NCI-H2081 treated with DMSO at 0.1 percent for 48 hours (cell line): Measurements from ENCODE around the gene SHPK.

Source experiments
- DNase-seq: peaks from one replicate; lab custom pipeline; 2025; lab: John Stamatoyannopoulos, UW

SHPK gene

DNA sequence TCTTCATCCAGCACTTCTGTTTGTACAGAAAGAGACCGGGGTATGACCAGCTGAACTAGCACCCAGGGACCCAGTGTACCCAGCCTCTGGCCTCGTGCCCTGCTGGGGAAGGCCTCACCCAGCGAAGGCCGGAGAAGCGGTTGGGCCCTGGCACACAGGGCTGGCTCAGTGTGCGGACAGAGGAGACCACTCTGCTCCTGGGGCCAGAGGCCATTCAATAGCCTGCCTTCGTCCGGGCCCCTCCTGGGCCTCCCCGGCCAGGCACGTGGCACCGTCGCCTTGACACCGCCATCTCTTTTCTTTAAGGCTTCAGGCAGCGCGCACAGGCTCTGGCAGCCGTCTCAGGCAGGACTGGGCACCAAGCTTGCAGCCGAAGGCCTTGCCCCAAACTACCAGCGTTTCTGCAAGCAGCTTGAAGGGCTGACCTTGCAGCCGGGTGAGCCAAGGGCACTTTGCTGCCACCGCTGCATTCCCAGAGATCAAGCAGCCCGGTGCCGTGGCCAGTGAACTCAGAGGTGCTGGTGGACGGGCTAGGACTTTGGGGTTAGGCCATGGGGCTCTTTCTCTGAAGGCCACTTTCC is 24.4 kb upstream of the SHPK start:
- DNase-seq: no peak

DNA sequence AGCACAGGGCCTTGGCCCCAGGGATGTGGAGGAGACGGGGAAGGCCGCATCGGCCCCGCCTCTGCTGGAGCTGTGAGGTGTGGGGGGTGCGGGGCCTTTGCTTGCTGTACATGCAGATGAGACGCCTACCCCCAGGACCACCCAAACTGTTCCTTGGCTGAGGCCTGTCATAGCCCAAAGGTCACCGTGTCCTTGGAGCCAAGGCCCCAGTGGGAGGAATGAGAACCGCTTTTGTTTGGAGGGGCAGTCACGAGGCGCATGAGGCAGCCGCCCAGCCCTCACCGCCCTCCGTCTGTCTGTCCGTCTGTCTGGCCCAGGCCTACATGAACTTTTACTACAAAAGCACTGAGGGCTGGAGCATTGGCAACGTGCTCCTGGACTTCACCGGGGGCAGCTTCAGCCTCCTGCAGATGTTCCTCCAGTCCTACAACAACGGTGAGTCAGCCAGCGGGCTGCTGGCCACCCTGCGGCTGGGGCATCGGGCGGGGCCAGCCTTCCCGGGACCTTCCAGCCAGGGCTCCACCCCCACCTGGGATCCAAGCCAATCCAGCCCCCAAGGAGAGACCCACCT is 23.6 kb upstream of the SHPK start:
- no peak for DNase-seq

DNA sequence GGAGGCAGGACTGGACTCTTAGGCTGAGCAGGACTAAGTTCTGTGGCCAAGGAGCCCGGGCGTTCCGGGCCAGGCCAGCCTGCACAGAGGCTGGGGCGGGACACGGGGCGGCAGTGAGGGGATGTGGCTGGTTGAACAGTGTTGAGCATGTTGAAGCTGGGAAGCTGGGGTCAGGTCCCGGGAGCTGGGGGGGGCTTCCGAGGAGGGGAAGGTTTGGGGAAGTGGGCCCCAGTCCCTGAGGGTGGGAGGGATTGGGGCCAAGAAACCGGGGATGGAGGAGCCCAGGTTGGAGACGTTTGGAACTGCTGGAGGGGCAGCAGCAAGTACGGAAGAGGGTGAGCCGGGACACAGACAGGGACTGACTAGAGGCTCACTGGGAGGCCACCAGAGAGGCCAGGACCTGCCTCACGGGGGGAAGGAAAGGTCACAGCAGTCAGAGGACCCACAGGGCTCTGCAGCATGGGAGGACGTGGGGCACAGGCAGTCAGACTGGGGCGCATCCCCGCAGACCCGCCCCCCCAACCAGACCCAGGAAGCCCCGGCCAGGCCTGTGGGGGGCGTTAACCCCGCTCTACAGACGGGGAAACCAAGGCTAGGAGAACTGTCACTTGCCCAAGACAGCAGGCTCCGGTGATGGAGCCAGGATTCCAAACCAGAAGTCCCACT is 22.9 kb upstream of the SHPK start:
- no peak for DNase-seq

DNA sequence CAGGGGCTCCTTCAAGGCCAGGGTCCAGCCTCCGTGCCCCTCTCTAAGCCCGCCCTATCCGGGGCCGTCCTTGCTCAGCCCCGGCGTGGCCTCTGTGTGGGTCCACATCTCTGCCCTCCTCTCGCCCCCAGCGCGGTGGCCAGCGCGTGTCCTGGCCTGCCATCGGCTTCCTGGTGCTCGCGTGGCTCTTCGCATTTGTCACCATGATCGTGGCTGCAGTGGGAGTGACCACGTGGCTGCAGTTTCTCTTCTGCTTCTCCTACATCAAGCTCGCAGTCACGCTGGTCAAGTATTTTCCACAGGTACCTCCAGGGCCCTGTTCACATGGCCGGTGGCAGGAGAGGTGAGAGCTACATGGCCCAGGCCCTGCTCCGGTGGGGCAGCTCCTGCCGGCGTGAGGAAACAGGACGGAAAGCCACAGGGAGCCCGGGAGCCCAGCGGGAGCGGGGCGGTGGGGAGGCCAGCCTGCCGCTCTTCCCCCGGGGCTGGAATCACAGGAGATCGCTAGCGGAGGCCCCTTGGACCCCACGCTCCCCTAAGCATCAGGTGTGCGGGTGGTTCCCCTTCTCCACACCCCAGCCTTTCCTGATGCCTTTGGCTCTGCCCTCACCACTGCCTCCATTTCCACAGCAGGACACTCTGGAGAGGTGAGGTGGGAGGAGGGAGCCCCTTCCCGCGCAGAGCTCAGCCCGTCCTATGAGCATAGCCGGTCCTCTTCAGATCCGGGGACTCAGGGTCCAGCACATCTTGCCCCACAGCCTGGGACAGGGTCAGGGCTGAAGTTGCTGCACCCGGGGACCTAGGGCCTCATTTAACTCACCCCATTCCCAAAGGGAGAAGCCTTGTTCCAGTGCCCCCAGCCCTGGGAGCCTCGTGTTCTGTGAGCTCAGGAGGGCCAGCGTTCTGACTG is 22.1 kb upstream of the SHPK start:
- no peak for DNase-seq

DNA sequence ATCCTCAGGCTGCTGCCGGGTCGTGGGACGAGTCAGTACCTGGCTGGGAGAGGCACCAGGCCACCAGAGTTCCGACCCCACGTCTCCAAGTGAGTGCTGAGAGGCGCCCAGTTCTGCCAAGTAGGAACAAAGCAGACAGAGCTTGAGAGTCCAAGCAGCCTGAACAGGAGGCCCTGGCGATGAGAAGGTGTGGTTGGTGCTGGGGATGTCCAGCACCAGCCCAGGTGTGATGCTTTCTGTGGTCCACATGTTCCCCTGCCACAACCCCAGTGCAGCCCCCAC is 21.5 kb upstream of the SHPK start:
- no peak for DNase-seq

DNA sequence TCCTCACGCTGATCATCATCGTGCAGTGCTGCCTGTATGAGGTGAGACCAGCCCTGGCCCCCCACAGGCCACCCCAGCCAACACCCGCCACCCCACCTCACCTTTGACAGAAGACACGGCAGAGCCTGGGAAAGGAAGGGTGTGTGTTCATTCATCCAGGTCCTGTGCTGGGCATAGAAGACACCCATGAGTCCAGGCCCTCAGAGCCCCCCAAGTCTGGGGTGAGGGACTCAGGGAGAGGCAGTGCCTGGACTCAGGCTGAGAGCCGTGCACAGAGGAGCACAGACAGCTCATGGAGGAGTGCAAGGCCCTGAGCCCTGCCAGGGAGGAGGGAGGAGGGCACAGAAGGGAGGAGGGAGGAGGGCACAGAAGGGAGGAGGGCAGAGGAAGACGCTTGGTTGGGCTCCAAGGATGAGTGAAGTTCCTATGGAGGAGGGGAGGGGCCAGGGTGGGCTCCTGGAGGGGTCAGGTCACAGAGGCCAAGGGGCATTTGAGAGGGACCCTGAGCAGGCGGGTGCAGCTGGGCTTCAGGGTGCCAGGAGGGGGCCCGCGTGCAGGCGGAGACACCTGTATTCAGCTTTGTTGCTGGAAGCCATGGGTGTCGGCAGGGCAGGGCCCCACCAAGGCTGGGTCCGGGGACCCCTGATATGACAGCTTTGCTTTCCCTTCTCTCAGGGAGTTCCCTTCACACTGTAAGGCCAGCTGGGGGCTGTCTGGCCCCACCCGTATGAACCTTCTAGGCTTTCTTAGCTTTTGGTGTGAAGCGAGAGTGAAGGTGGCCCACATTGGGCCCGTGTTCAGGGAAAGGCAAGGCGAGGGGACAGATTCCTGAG is 20.9 kb upstream of the SHPK start:
- DNase-seq: no peak

DNA sequence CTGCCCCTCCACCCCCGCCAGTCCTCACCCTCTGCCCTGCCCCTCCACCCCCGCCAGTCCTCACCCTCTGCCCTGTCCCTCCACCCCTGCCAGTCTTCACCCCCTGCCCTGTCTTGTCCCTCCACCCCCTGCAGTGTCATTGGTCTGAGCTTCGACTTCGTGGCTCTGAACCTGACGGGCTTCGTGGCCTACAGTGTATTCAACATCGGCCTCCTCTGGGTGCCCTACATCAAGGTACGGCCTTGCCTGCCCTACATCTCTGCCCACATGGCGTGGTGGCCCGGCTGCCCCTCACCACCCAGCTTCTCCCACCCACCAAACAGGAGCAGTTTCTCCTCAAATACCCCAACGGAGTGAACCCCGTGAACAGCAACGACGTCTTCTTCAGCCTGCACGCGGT is 20.3 kb upstream of the SHPK start:
- no peak for DNase-seq

DNA sequence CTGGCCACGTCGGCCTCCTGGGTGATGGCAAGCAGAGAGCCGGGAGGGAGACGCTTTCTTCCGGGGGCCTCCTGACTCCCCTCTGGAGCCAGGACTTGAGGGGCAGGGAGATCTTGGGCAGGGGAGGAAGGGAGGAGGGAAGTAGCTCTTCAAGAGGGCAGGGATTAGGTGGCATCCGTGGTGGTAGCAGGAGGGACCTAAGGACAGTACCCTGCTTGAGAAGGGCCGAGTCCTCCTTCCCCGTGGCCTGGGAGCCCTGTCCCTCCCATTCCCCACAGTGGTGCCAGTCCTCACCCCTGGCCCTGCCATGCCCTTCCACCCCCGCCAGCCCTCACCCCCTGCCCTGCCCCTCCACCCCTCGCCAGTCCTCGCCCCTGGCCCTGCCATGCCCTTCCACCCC is 19.7 kb upstream of the SHPK start:
- DNase-seq: no peak

DNA sequence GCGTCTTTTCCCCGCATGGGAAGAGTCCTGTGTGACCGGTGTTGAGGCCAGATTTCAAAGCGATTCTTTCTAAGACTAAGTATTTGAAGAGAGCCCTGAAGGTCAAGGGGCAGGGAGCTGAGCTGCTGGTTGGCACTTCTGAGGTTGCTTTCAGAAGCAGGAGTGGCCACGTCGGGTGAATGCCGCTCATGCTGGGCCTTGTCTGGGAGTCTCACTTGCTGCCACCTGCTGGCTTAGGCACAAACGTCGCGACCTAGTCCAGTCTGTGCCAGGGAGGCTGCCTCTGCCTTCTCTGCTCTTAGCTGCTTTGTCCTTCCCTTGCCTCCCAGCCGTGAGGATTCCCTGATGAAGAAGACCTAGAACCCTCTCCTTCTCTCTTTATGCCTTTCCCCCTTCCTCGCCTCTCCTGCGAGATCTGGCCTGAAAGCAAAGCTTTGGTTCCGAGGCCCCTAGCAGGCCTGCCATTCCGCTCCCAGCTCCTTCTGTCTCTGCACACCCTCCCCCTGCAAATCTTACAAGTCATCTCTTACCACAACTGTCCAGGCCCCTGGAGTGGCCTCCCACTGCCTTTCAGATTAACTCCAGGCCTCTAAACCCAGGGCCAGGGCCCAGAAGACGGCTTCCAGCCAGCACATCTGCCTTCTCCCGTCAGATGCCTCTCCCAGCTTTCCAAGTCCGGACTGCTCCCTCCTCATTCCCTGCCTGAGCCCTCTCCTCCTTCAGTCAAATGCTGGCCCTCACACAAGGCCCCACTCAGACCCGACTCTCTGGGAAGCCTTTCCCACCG is 11.9 kb upstream of the SHPK start:
- DNase-seq: no peak

DNA sequence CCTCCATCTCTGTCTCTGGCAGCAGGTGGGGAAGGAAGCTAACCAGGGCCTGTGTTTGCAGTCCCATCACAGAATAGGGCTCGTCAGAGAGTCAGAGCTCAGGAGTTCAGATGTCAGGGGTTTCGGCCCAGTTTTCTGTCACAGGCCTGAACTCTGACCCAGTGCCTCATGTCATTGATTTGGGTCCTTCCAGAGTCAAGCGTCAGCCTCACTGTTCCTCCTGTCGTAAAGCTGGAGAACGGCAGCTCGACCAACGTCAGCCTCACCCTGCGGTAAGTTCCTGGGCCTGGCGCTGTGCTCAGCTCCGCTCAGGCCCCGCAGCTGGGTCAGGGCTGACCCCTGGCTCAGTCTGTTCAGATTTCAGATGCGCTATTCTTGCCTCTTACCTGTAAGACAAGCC is 11.2 kb upstream of the SHPK start:
- DNase-seq: no peak

DNA sequence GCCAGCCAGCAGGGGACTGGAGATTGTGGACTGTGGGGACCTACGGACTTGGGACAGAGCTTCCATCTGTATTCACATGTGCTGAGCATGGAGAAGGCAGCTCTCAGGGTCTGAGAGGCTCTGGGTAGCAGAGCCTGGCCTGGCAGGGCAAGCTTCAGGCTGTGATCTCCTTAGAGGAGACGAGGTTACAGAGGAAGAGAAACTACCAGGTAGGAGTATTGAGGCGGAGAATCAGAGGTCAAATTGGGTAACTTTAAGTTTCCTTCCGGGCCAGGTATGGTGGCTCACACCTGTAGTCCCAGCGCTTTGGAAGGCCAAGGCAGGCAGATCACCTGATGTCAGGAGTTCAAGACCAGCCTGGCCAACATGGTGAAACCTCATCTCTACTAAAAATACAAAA is 9.3 kb upstream of the SHPK start:
- no peak for DNase-seq

DNA sequence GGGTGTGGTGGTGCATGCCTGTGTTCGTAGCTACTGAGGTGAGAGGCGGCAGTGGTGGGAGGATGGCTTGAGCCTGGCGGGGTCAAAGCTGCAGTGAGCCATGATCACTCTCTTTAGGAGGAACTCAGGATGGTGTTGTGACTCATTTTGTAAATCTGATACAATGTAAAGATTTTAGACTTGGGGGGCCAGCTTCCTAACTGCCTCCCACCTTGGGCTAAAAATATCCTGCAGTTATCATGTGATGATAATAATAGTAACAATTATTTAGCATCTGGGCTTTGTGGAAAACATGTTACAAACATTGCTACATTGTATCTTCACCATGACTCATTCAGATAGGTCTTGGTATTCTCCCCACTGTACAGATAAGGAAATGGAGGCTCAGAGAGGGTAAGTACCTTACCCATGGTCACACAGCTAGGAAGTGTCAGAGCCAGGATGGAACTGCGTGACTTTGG is 7.9 kb upstream of the SHPK start:
- no peak for DNase-seq

DNA sequence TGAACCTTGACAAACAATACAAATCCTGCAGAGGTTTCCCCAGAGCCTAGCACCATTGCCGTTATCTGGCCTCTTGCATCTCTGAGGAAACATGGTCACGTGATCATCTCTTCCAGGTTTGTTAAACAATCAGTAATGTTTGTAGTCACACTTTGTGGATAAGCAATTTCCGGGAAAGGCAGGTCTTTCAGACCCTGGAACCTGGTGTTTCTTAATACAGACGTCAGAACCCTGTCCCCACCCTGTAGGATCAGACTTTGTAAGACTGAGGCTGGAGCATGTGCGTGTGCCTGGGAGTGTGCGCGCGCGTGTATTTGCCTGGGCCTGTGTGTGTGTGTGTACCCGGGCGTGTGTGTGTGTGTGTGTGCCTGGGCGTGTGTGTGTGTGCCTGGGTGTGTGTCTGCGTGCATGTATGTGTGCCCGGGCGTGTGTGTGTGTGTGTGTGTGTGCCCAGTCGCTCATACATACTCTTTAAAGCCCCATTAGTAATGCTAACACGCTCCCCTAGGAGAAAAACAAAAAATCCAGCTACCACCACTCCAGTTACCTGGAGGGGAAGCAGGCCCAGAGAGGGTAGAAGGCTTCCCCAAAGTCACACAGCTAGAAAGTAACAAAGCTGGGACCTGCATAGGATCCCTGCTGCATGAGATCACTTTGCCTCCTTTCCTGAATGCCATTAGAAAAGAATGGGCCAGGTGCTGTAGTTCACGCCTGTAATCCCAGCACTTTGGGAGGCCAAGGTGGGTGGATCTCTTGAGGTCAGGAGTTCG is 5.9 kb upstream of the SHPK start:
- DNase-seq: no peak

DNA sequence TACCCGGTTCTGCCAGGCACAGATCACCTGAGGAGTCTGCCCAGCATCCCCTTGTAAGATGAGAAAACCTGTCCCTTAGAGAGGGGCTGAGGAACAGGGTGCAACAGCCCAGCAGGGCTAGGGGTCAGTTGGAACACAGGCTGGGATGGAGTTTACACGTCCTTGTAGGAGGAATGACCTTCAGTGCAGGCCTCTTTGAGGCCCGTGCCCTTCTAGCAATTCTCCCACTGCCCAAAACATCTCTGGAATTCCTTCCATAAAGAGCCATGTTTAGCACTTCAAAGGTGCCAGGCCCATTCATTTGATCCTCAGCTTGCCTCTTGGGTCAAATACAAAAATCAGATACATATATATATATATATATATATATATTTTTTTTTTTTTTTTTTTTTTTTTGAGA is 5.0 kb upstream of the SHPK start:
- no peak for DNase-seq

DNA sequence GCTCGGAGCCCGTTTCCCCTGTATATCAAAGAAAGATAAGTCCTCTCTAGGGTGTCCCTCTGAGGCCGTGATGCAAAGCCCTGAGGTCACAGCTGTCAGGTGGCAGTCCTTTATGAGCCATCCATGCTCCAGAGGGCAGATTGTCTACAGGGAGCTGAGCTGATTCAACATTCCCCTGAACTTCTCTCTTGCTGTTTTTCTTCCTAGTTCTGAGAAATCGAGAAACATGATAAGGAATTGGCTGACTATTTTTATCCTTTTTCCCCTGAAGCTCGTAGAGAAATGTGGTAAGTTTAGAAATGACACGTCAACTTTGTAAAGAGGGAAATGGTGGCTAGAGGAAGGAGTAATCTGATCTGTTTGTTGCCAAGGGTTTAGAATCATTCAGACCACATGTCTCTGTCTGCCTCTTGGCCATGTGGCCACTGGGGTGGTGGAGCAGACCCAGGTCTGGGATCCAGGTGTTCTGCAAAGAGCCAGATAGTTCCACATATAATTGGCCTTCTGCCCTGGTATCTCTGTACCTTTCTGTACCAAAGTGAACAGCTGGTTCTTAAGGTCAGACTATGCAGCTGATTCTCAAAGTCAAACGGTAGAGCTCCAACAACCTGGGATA is 4.0 kb upstream of the SHPK start:
- DNase-seq: no peak

DNA sequence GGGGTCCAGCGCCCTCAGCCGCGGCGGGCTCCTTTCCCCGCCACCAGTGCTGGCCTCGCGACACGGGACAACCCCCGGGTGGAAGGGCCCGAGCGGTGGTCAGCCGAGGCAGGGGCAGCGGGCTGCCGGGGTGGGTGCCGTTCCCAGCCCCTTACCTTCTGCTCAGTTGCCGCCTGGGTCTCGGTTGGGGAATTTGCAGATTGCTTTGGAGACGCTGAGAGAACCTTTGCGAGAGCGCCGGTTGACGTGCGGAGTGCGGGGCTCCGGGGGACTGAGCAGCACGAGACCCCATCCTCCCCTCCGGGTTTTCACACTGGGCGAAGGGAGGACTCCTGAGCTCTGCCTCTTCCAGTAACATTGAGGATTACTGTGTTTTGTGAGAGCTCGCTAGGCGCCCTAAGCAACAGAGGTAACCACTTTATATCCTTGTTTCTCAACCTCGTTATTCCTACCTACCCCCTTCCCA is 891 bp upstream of the SHPK start:
- no peak for DNase-seq

DNA sequence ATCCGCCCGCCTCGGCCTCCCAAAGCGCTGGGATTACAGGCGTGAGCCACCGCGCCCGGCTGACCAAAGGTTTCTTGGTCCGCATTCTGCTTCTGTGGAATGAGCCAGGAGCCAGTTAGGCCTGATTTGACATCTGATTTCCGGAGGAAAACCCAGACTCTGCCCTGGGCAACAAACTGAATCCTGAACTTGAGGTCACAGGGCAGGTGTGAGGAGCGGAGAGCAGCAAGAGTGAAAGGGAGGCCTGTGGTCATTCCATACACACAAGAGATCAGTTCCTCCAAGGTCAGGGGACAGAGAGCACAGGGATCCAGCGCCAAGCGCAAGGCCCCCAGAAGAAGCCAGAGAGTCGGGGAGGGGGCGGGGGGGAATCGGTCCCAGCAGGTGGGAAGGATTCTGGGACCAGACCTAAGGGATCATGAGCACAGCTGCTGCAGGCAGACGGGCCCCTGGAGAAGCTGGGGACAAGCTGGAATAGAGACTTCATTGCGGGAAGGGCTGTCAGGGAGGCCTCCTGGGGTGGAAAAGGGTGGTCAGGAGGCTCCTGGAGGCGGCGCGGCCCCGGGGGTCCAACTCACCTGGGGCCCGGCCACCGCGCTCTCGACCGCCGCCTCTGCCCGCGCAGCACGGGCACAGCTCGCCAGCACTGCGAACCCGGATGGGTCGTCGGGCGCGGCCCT is 436 bp downstream of the SHPK start:
- no peak for DNase-seq

DNA sequence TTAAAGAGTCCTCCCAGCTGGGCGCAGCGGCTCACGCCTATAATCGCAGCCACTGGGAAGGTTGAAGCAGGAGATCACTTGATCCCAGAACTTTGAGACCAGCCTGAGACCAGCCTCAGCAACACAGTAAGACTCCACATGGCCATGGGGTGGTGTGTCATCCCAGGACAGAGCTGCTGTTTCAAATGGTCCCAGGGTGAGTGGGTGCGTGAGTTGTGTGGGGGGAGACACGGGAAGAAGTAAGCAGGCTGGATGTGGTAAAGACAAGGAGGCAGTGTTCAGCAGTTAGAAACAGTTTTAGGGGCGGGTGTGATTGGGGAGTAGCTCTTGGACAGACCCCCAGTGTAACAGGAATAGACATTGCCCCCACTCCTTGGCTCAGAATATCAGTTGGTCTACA is 3.8 kb downstream of the SHPK start:
- no peak for DNase-seq

DNA sequence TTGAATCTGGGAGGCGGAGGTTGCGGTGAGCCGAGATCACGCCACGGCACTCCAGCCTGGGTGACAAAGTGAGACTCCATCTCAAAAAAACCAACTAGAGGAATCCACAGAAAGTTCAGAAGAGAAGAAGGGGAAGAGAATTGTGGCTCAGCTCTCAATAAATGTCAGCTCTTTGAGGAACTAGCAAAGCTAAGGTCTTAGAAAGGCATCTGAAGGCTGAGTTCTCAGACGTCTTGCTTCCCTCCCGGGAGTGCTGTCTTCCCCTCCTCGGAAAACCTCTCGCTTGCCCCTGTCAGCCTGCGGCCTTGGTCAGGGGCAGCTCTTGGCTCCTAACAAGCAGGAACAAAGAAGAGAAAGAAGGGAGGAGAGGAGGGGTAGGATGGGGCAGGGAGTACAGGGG is 5.3 kb downstream of the SHPK start:
- DNase-seq: no peak
